ENCODE results near the gene COX10. TPM values are rescaled to one million over a fixed set of nuclear protein-coding genes. Genes with fewer than 3 reads are reported as not detected.

COX10 gene
- total RNA-seq, 1 donor from 2014 or later: 18.4 TPM

- Mint-ChIP-seq H3K4me3 (no peak overlapping the region), H3K4me1 (peaks cover 16% of the 10 kb centered on the region), H3K27ac (no peak overlapping the region), H3K9me3 (no peaks in the 10 kb centered on the region), H3K36me3 (peaks cover 17% of the 10 kb centered on the region), H3K27me3 (ENCODE audit: low read depth) (peaks cover 5% of the 10 kb centered on the region)
- DNase-seq (ENCODE audit: low spot score in 2 of 2, unreplicated experiment in 2 of 2): no peak
- TF ChIP-seq CTCF (IDR thresholded peaks at IDR 0.05; ENCODE audit: unreplicated experiment): no peak
These were observed 136.1 kb downstream of the COX10 start for GRCh38 chr17:14205380-14205779.

- Mint-ChIP-seq H3K27me3 (ENCODE audit: low read depth) (peaks cover 5% of the 10 kb centered on the region), H3K4me3 (no peak overlapping the region), H3K36me3 (peaks cover 22% of the 10 kb centered on the region), H3K4me1 (peaks cover 13% of the 10 kb centered on the region), H3K27ac (no peak overlapping the region), H3K9me3 (peaks cover under 1% of the 10 kb centered on the region)
- TF ChIP-seq CTCF (IDR thresholded peaks at IDR 0.05; ENCODE audit: unreplicated experiment): no peak
- no peak for DNase-seq (ENCODE audit: low spot score in 2 of 2, unreplicated experiment in 2 of 2)
These were observed 136.7 kb downstream of the COX10 start for GRCh38 chr17:14205992-14206461.

- H3K9me3 Mint-ChIP-seq: peaks cover 9% of the 10 kb centered on the region
- peaks cover 30% of the 10 kb centered on the region for H3K36me3 Mint-ChIP-seq
- DNase-seq (ENCODE audit: low spot score in 2 of 2, unreplicated experiment in 2 of 2): no peak
- H3K27me3 Mint-ChIP-seq (ENCODE audit: low read depth): peaks cover 5% of the 10 kb centered on the region
- no peak overlapping the region for H3K4me3 Mint-ChIP-seq
- no peak for TF ChIP-seq CTCF (IDR thresholded peaks at IDR 0.05; ENCODE audit: unreplicated experiment)
- no peak overlapping the region for H3K27ac Mint-ChIP-seq
- H3K4me1 Mint-ChIP-seq: peaks cover 4% of the 10 kb centered on the region
These were observed 137.6 kb downstream of the COX10 start for GRCh38 chr17:14206891-14207290.

GRCh38 chr17:14207791-14208190, 138.5 kb downstream of the COX10 start:
- Mint-ChIP-seq H3K27me3 (ENCODE audit: low read depth) (peaks cover 5% of the 10 kb centered on the region), H3K9me3 (peaks cover 13% of the 10 kb centered on the region), H3K27ac (no peak overlapping the region), H3K4me3 (no peak overlapping the region), H3K36me3 (peaks cover 35% of the 10 kb centered on the region), H3K4me1 (peaks cover 3% of the 10 kb centered on the region)
- DNase-seq (ENCODE audit: low spot score in 2 of 2, unreplicated experiment in 2 of 2): no peak
- TF ChIP-seq CTCF (IDR thresholded peaks at IDR 0.05; ENCODE audit: unreplicated experiment): no peak

- DNase-seq (ENCODE audit: low spot score in 2 of 2, unreplicated experiment in 2 of 2): no peak
- H3K27ac Mint-ChIP-seq: no peak overlapping the region
These were observed 139.9 kb downstream of the COX10 start for GRCh38 chr17:14209215-14209614.

More at GRCh38 chr17:14209215-14209614, 139.9 kb downstream of the COX10 start:
- no peak for TF ChIP-seq CTCF (IDR thresholded peaks at IDR 0.05; ENCODE audit: unreplicated experiment)
- Mint-ChIP-seq H3K9me3 (peaks cover 13% of the 10 kb centered on the region), H3K4me1 (no peaks in the 10 kb centered on the region), H3K27me3 (ENCODE audit: low read depth) (peaks cover 16% of the 10 kb centered on the region), H3K4me3 (no peak overlapping the region), H3K36me3 (peaks cover 39% of the 10 kb centered on the region)

Data from mesothelial cell of epicardium (in vitro differentiated cells).